Renal cortical epithelial cell (primary cell): ENCODE results near the gene CHMP4B. TPM values are rescaled to one million over a fixed set of nuclear protein-coding genes. Genes with fewer than 3 reads are reported as not detected.
"Not testable (repeated sequence)": the region's sequence is repeated elsewhere in the genome, so short reads cannot be mapped to it uniquely, and the experiment has no call there.

Source experiments
- DNase-seq: peaks from one replicate; pipeline ENCODE4 v3.0.0-alpha.2; 2011; ENCODE audit warnings: low read depth
- total RNA-seq: library from RNA; depleted of rRNA; stranded (reverse); fragments of >200 nt; gene quantifications from 2 replicates; pipeline ENCODE4 v1.2.3, GENCODE V29; 2014

The CHMP4B gene
- total RNA-seq, 1 donor from 2014 or later: 93.4 TPM

DNA sequence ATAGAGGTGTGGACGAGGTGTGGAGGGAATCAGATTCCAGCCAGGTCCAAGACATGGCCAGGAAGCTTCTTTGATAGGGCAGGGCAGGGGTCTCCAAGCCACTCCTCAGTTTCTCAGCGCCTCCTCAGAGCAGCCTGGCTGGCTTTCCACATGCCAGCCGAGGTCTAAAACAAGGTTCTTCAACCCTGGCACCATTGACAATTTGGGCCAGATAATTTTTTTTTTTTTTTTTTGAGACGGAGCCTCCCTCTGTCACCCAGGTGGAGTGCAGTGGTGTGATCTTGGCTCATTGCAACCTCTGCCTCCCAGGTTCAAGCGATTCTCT, 21.3 kb upstream of the CHMP4B start:
- DNase-seq: no peak

- DNase-seq: no peak
These were observed 20.6 kb upstream of the CHMP4B start for GRCh38 chr20:33790566-33790965.

GRCh38 chr20:33791021-33791420, 20.1 kb upstream of the CHMP4B start:
- DNase-seq: no peak

DNA sequence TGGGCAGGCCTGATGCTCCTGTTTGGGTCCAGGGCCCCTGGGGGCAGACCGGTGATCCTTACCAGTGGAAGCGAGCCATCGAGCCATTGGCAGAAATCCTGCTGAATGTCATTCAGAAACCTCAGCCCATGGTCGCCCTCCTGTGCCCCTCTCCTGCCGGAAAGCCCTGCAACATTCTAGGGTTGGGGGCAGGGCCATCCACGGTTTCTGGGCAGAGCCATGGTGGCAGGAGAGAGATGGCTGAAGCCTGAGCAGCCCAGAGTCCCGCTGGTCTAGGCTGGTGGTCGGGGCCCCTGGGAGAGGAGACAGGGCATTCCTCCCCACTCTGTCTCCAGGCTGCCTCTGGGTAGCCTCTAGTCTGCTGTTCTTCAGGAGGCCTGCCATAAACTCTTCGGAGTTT, 19.6 kb upstream of the CHMP4B start:
- DNase-seq: no peak

DNA sequence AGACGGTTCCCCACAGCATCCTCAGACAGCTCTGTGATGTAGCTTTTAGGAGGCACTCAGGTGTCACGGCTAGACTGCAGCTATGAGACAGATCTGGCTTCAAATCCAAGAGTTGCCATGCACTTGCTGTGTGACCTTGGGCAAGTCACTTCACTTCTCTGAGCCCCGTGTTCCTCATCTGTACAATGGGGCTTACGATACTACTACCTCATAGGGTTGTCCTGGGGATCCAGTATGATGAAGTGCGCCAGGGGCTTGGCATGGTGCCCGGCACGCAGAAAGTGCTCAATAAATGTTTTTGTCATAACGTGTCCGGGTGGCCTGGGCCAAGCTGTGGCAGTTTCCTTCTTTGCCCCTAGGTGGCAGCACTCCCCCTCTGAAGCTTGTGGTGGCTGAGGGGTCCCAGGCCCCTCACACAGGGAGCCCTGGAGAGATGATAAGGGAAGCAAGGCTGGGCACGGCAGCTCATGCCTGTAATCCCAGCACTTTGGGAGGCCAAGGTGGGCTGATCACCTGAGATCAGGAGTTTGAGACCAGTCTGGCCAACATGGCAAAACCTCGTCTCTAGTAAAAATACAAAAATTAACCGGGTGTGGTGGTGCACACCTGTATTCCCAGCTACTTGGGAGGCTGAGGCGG, 19.1 kb upstream of the CHMP4B start:
- no peak for DNase-seq

GRCh38 chr20:33792598-33792989, 18.6 kb upstream of the CHMP4B start:
- DNase-seq: not testable (repeated sequence)

GRCh38 chr20:33793011-33793931, 17.9 kb upstream of the CHMP4B start:
- peak; percentile 48 for DNase-seq

DNA sequence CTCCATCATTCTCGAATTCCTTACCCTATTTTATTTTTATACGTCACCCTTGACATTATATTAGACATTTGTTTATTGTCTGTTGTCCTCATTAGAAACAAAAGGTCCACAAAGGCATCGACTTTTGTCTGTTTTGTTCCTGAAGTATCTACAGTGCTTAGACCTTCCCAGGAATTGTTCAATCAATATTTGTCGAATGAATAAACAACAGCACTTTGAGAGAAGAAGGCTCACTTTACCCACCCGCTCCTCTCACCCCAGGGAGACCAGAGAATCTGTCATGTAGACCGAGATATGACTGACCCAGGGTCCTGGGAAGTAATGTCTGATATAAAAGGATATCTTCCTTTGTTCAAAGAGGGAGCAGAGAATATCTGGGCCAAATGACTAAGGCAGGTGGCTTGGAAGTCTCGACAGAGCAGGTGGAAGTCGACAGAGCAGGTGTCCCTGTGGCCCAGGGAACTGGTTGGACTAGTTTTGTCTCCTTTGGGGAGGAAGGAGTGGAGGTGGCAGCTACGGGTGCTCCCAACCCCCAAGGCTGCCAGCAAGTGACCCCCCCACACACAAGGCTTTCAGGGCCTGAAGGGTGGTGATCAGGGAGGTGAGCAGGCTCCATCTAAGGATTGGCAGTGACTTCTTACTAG, 14.8 kb upstream of the CHMP4B start:
- DNase-seq: peak; percentile 23

GRCh38 chr20:33796907-33797544, 14.1 kb upstream of the CHMP4B start:
- DNase-seq: peak; percentile 61

GRCh38 chr20:33798444-33798843, 12.7 kb upstream of the CHMP4B start:
- DNase-seq: no peak

DNA sequence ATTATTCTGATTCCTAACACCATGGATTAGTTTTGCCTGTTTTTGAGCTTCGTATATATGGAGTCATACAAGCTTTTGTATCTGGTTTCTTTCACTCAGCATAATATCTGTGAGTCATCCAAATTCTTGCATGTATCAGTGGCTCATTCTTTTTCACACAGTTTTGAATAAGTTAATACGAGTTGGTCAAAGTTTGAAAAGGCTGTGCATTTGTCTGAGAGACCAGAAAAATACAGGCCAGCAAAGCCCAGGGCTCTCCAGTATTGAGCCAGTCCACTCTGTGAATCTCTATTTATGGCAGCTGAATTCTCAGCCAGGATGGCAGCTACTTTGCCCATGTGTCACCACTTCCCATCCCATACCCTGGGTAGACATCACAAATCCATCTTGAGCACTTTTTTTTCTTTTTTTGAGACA, 7.2 kb upstream of the CHMP4B start:
- DNase-seq: peak; percentile 84

- no peak for DNase-seq
These were observed 2.8 kb upstream of the CHMP4B start for GRCh38 chr20:33808388-33808787.

DNA sequence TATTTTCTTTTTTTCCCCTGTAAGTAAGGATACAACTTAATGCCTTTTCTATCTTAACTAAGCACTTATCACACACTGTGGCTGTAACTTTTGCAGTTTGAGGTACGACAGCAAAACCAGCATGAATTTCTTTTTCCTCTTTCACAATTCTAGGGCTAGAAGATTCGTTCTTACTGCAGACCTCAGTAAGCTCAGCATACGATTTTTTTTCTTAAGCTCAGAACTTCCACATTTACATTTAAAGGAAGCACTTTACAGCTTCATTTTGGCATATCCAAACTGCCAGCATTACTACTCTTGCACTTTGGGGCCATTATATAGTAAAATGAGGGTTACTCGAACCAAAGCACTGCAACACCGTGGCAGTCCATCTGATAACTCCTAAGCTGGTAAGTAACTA, 889 bp upstream of the CHMP4B start:
- no peak for DNase-seq

GRCh38 chr20:33811776-33812151, 616 bp downstream of the CHMP4B start:
- DNase-seq: no peak

DNA sequence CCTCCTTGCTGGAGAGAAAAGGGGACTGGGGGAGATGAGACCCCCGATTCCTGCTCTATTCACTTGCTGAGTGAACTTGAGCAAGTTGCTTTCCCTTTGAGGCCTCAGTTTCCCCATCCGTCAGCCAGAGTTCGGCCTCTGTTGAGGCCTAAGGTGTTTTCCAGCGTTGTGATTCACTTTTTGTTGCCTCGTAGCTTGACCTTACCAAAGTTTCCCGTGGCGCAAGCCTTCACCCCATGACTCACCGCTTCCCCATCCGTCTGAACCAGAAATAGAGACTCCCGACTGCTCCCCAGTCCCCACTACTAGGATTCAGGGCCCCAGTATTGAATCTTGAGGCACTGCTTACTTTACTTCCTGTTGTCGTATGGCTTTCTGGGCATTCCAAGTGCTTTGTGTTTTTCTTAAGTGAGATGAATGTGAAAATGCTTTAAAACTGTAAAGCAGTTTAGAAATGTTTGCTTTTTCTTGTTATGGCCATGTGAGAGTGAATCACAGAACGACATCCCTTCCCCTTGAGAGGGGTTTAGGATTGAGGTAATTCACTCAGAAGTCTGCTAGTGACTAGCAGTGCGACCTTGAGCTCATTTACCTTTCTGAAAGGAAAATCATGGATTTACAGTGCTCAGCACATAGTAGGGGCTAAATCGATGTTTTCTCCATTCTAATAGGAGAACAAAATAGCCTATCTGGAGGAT, 1.2 kb downstream of the CHMP4B start:
- peak; percentile 86 for DNase-seq

- peak; percentile 28 for DNase-seq
These were observed 1.8 kb downstream of the CHMP4B start for GRCh38 chr20:33812908-33813462.

DNA sequence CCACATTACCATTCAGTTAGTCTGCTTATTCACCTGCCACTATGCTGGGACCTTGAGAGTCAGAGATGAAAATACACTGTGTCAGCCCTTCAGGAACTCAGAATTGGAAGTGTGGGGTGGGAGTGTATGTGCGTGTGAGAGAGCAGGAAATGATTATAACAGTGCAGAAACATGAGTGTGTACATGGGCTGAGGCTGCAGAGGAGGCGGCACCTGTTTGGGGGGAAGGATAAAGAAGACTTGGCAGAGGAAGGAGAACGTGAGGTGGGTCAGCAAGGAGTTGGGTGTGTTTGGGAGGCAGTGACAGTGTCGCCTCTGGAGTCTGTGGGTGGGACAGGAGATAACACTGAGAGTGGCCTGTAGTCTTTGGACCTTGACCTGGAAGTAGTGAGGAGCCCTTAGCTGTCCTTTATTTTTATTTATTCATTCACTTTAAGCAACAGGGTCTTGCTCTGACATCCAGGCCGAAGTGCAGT, 3.1 kb downstream of the CHMP4B start:
- DNase-seq: no peak

DNA sequence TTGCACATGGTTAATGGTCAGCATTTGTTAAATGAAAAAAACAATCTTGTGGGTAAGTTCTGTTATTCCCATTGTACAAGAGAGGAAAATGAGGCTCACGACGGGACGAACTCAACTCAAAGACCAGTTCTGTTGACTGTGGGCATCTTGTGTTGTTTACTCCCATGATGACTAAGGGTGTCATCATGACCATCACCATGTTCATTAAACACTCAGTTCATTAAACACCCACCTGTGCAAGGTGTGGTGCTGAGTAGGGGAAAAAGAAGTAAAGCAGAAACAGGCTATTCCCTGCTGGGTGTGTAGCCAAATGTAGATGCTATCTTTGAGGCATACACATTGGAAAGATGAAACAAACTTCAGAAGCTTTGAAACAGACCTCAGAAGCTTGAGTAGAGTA, 4.5 kb downstream of the CHMP4B start:
- no peak for DNase-seq

GRCh38 chr20:33816191-33816590, 5.0 kb downstream of the CHMP4B start:
- DNase-seq: no peak

- no peak for DNase-seq
These were observed 6.3 kb downstream of the CHMP4B start for GRCh38 chr20:33817411-33817810.

GRCh38 chr20:33819456-33819855, 8.3 kb downstream of the CHMP4B start:
- DNase-seq: no peak
